Measurements from ENCODE around the gene ATOH8.
A peak's percentile ranks its signal among the peaks of the same experiment; 100 is the strongest.

The ATOH8 gene

DNA sequence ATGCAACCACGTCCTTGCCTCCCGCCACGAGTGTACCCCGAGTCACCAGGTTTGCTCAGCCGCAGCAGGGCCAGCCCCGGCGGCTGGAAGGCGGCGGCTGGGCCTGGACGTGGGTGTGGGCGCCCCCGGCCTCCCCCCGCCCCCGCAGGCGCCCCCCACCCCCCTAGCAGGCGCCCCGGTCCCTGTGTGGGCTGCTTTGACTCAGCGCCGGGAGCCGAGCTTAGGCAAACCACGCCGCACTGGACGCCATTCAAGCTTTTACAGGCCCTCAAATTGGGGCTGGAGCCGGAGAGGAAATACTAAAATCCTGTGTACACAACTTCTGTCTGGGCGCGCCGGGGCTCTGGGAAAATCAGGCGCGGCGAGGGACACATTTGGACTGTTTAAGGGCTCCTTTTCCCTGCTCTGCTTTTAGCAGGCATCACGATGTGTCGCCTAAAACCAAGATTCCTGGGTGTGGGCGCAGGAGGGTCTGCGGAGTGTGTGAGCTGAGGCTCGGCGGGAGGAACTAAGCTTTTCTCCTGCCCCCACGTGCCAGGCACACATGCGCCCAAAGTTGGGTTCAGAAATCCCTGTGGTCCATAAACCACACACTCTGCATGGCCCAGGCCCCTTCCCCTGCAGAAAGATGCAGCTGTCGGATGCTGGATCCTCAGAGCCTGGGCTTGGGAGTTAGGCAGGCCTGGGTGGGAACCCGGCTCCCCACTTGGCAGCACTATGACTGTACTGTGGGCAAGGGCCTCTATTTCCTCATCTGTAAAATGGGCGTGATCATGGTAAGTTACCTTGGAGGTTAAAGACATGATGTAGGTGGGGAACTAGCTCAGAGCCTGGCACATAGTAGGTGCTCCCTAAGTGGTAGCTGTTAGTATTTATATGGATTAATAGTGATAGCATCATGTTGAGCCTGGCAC is 57.6 kb downstream of the ATOH8 start:
- Mint-ChIP-seq H3K4me3 (no peak overlapping the region), H3K9me3 (no peaks in the 10 kb centered on the region), H3K36me3 (ENCODE audit: low read depth) (no peaks in the 10 kb centered on the region), H3K4me1 (peaks cover 24% of the 10 kb centered on the region), H3K27ac (peak overlapping the region in 2 of 3 experiments; percentile 15 to 74), H3K27me3 (ENCODE audit: low read depth) (peaks cover 13% of the 10 kb centered on the region)
- no peak for TF ChIP-seq CTCF (IDR thresholded peaks at IDR 0.05; ENCODE audit: unreplicated experiment in 3 of 3)

GRCh38 chr2:85812094-85812735 is 58.4 kb downstream of the ATOH8 start:
- Mint-ChIP-seq H3K27me3 (ENCODE audit: low read depth) (peaks cover 13% of the 10 kb centered on the region), H3K27ac (peak overlapping the region in 1 of 3 experiments; percentile 48), H3K9me3 (no peaks in the 10 kb centered on the region), H3K4me3 (no peak overlapping the region), H3K36me3 (ENCODE audit: low read depth) (no peaks in the 10 kb centered on the region), H3K4me1 (peaks cover 24% of the 10 kb centered on the region)
- TF ChIP-seq CTCF (IDR thresholded peaks at IDR 0.05; ENCODE audit: unreplicated experiment in 3 of 3) = no peak

DNA sequence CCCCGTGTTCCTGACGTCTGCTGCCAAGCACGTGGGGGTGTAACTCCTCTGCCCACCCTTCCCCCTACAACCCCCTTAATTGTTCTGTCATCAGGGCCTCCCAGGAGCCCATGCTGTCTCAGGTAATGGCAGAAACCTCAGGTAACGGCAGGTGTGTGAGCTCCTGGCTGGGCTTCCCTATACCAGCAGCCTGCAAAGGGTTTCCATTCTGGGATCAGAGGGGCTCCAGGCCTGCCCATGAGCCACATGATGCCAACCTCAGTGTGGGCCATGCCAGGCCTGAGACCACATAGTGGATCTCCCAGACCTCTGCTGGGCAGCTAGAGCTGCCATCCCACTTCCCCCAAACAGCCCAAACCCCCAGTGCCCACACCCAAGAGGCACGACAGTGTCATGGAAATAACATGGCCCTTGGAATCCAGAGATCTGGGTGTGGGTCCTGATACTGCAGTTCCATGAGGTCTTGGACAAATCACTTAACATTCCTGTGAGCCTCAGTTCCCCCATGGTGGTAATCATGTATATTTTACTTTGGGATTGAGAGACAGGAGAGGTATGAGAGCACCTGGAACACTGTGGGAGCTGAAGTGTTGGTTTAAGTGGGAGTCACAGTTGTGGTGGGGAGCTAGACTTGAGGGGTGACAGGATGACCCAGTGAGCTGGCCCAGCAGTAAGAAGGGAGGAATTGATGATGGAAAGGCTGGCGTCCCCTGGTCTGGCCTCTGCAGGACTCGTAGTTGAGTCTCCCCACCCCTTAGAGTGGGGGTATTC is 59.6 kb downstream of the ATOH8 start:
- Mint-ChIP-seq H3K36me3 (ENCODE audit: low read depth) (no peaks in the 10 kb centered on the region), H3K9me3 (no peaks in the 10 kb centered on the region), H3K4me1 (peaks cover 24% of the 10 kb centered on the region), H3K4me3 (no peak overlapping the region), H3K27me3 (ENCODE audit: low read depth) (peaks cover 13% of the 10 kb centered on the region), H3K27ac (no peak overlapping the region)
- TF ChIP-seq CTCF (IDR thresholded peaks at IDR 0.05; ENCODE audit: unreplicated experiment in 3 of 3) = no peak

- peaks cover 16% of the 10 kb centered on the region for H3K27me3 Mint-ChIP-seq (ENCODE audit: low read depth)
- no peaks in the 10 kb centered on the region for H3K36me3 Mint-ChIP-seq (ENCODE audit: low read depth)
- peak overlapping the region in 1 of 3 experiments; percentile 1 for H3K4me3 Mint-ChIP-seq
- H3K4me1 Mint-ChIP-seq = peaks cover 24% of the 10 kb centered on the region
- H3K27ac Mint-ChIP-seq = peak overlapping the region in 2 of 3 experiments; percentile 19 to 23
- no peaks in the 10 kb centered on the region for H3K9me3 Mint-ChIP-seq
- peak; percentile 93 to 94 (median 94) for TF ChIP-seq CTCF (IDR thresholded peaks at IDR 0.05; ENCODE audit: unreplicated experiment in 3 of 3)
Observed at GRCh38 chr2:85813982-85814801, 60.4 kb downstream of the ATOH8 start.

GRCh38 chr2:85814802-85815550 is 61.2 kb downstream of the ATOH8 start:
- no peaks in the 10 kb centered on the region for H3K36me3 Mint-ChIP-seq (ENCODE audit: low read depth)
- peaks cover 16% of the 10 kb centered on the region for H3K27me3 Mint-ChIP-seq (ENCODE audit: low read depth)
- H3K27ac Mint-ChIP-seq = no peak overlapping the region
- TF ChIP-seq CTCF (IDR thresholded peaks at IDR 0.05; ENCODE audit: unreplicated experiment in 3 of 3) = no peak
- no peak overlapping the region for H3K4me3 Mint-ChIP-seq
- H3K9me3 Mint-ChIP-seq = no peaks in the 10 kb centered on the region
- H3K4me1 Mint-ChIP-seq = peaks cover 24% of the 10 kb centered on the region

Data from nephron (organoid).